HEK293 (cell line): ENCODE measurements around the gene AGAP1.

Experiments
- CTCF ChIA-PET: fragments of 350-600 bp; formaldehyde crosslinking; extraction: SDS; loops from one replicate; lab custom pipeline; 2021; ENCODE audit warnings: antibody characterized with exemption; lab: Yijun Ruan, JAX
- POLR2A ChIA-PET: fragments of 300-600 bp; formaldehyde crosslinking; extraction: SDS; loops from one replicate; lab custom pipeline; 2020; ENCODE audit warnings: antibody characterized with exemption, inconsistent platforms; lab: Yijun Ruan, JAX
- H3K27ac ChIP-seq: fragments of 200-500 bp; sonication (Bioruptor generic); 2 replicates; pipeline ENCODE4 v1.5.1; 2014; ENCODE audit warnings: low read depth, low read length, control low read depth, inconsistent platforms; ENCODE audit errors: extremely low read depth
- H3K36me3 ChIP-seq, 2 experiments: fragments of 200-500 bp in 1 of 2; sonication (Bioruptor generic) in 1 of 2; 1 replicate in 1 of 2; 2 replicates in 1 of 2; pipeline ENCODE4 v1.5.1; 2014 to 2017; ENCODE audit warnings: inconsistent platforms in 2 of 2, low read length in 2 of 2; ENCODE audit not compliant: control insufficient read depth in 2 of 2, insufficient read depth in 1 of 2
- H3K4me1 ChIP-seq: fragments of 200-500 bp; sonication (Bioruptor generic); 2 replicates; pipeline ENCODE4 v1.5.1; 2014; ENCODE audit warnings: mild to moderate bottlenecking, low read length, inconsistent platforms; ENCODE audit not compliant: control insufficient read depth, insufficient read depth
- H3K4me3 ChIP-seq: 2 replicates; pipeline ENCODE4 v1.5.1; 2011; ENCODE audit warnings: low read depth, mild to moderate bottlenecking, control low read depth, low read length, moderate library complexity
- H3K9me3 ChIP-seq: fragments of 200-500 bp; sonication (Bioruptor generic); 2 replicates; pipeline ENCODE4 v1.5.1; 2014; ENCODE audit warnings: low read depth, low read length, inconsistent platforms; ENCODE audit not compliant: control insufficient read depth, insufficient read depth
- CTCF ChIP-seq: fragments of 450-650 bp; formaldehyde crosslinking; IDR thresholded peaks from 2 replicates; pipeline ENCODE4 v1.5.1; 2016; ENCODE audit warnings: missing biosample characterization, missing genetic modification characterization
- HOXA7 ChIP-seq: sonication (generic); formaldehyde crosslinking; IDR thresholded peaks from 2 replicates; pipeline ENCODE4 v1.8.1; 2022; ENCODE audit warnings: missing genetic modification reagents, borderline replicate concordance
- KLF8 ChIP-seq: fragments of 450-650 bp; formaldehyde crosslinking; IDR thresholded peaks from 2 replicates; pipeline ENCODE4 v1.5.1; 2016; ENCODE audit warnings: missing biosample characterization, missing genetic modification characterization
- PBX3 ChIP-seq: sonication (generic); formaldehyde crosslinking; IDR thresholded peaks from 2 replicates; pipeline ENCODE4 v1.8.1; 2022; ENCODE audit warnings: mild to moderate bottlenecking, moderate library complexity, missing genetic modification reagents
- PRDM4 ChIP-seq: fragments of 450-650 bp; formaldehyde crosslinking; IDR thresholded peaks from 2 replicates; pipeline ENCODE4 v1.5.1; 2017; ENCODE audit warnings: missing biosample characterization, missing genetic modification characterization
- ZBTB26 ChIP-seq: fragments of 450-650 bp; formaldehyde crosslinking; optimal IDR thresholded peaks from 2 replicates; pipeline ENCODE3; 2016; ENCODE audit warnings: missing biosample characterization, mild to moderate bottlenecking, missing genetic modification characterization
- ZBTB48 ChIP-seq: fragments of 450-650 bp; formaldehyde crosslinking; IDR thresholded peaks from 2 replicates; pipeline ENCODE4 v1.5.1; 2016; ENCODE audit warnings: missing biosample characterization, missing genetic modification characterization
- ZNF148 ChIP-seq: fragments of 450-650 bp; formaldehyde crosslinking; IDR thresholded peaks from 2 replicates; pipeline ENCODE4 v1.5.0; 2017; ENCODE audit warnings: missing biosample characterization, missing genetic modification characterization, borderline replicate concordance
- ZNF239 ChIP-seq: fragments of 450-650 bp; formaldehyde crosslinking; IDR thresholded peaks from 2 replicates; pipeline ENCODE4 v1.5.1; 2016; ENCODE audit warnings: missing biosample characterization, missing genetic modification characterization
- ZNF341 ChIP-seq: fragments of 450-650 bp; formaldehyde crosslinking; IDR thresholded peaks from 2 replicates; pipeline ENCODE4; 2016; ENCODE audit warnings: low read depth, missing biosample characterization, missing genetic modification characterization
- ZNF366 ChIP-seq: fragments of 450-650 bp; formaldehyde crosslinking; conservative IDR thresholded peaks from 2 replicates; pipeline ENCODE4 v1.5.1; 2016; ENCODE audit warnings: missing biosample characterization, missing genetic modification characterization
- ZNF394 ChIP-seq: fragments of 450-650 bp; formaldehyde crosslinking; IDR thresholded peaks from 2 replicates; pipeline ENCODE4 v1.5.1; 2016; ENCODE audit warnings: missing biosample characterization, missing genetic modification characterization, mild to moderate bottlenecking, moderate library complexity, borderline replicate concordance
- ZNF423 ChIP-seq: fragments of 450-650 bp; formaldehyde crosslinking; IDR thresholded peaks from 2 replicates; pipeline ENCODE4 v1.5.1; 2016; ENCODE audit warnings: missing biosample characterization, missing genetic modification characterization
- ZNF580 ChIP-seq: fragments of 450-650 bp; formaldehyde crosslinking; IDR thresholded peaks from 2 replicates; pipeline ENCODE4 v1.5.1; 2016; ENCODE audit warnings: missing biosample characterization, missing genetic modification characterization
- ZNF624 ChIP-seq: fragments of 450-650 bp; formaldehyde crosslinking; IDR thresholded peaks from 2 replicates; pipeline ENCODE4 v1.5.1; 2017; ENCODE audit warnings: missing biosample characterization, missing genetic modification characterization
- ZNF626 ChIP-seq: fragments of 450-650 bp; sonication (Bioruptor Pico); formaldehyde crosslinking; IDR thresholded peaks from 2 replicates; pipeline ENCODE4 v1.5.1; 2018; ENCODE audit warnings: missing biosample characterization, missing genetic modification characterization, inconsistent platforms
- ZNF670 ChIP-seq: fragments of 450-650 bp; formaldehyde crosslinking; IDR thresholded peaks from 2 replicates; pipeline ENCODE4 v1.5.1; 2016; ENCODE audit warnings: missing biosample characterization, missing genetic modification characterization, low read depth
- ZNF830 ChIP-seq: fragments of 450-650 bp; IDR thresholded peaks from 2 replicates; pipeline ENCODE4 v1.5.0; 2018; ENCODE audit warnings: missing biosample characterization, missing genetic modification characterization, low read depth, mild to moderate bottlenecking, moderate library complexity

Gene AGAP1

GRCh38 chr2:235669983-235670962 is 176.4 kb downstream of the AGAP1 start:
- TF ChIP-seq PBX3 (CRISPR knock-in tag) (peak; percentile 74; the same call in 1 of the 2 replicates), ZNF580 (no peak), ZNF830 (tag by site-specific recombination) (no peak), ZNF670 (tag by site-specific recombination) (no peak), CTCF (tag by site-specific recombination) (peak; percentile 41; the same call in 1 of the 2 replicates), ZNF624 (tag by site-specific recombination) (no peak), PRDM4 (no peak), ZNF423 (tag by site-specific recombination) (no peak), ZNF341 (tag by site-specific recombination) (no peak), ZNF366 (tag by site-specific recombination) (no peak), ZBTB48 (tag by site-specific recombination) (no peak), ZNF148 (tag by site-specific recombination) (no peak), KLF8 (tag by site-specific recombination) (no peak), ZNF626 (tag by site-specific recombination) (no peak), HOXA7 (no peak), ZNF239 (tag by site-specific recombination) (no peak), ZBTB26 (peak; percentile 39), ZNF394 (tag by site-specific recombination) (no peak)
- Histone ChIP-seq H3K4me3 (peak overlapping the region; percentile 59), H3K36me3 (no peaks in the 10 kb centered on the region), H3K27ac (peak overlapping the region; percentile 19; the same call in 1 of the 2 replicates), H3K4me1 (peaks cover 3% of the 10 kb centered on the region; the same call in 1 of the 2 replicates), H3K9me3 (no peaks in the 10 kb centered on the region)
- ChIA-PET POLR2A (no interaction called here), CTCF (interaction anchor here (0.7 to 2.4 kb wide), 5 partner anchors 25 to 76 kb away, joined by 3 to 17 read pairs (median 4); no protein-coding TSS in a partner anchor)
